Fibroblast of skin of right biceps (primary cell): ENCODE results near the gene ADH1A.
"Not testable (repeated sequence)": the region's sequence is repeated elsewhere in the genome, so short reads cannot be mapped to it uniquely, and the experiment has no call there.

ENCODE experiments used
- DNase-seq: peaks from one replicate; pipeline ENCODE4 v3.0.0-alpha.2; 2013

Gene ADH1A

DNA sequence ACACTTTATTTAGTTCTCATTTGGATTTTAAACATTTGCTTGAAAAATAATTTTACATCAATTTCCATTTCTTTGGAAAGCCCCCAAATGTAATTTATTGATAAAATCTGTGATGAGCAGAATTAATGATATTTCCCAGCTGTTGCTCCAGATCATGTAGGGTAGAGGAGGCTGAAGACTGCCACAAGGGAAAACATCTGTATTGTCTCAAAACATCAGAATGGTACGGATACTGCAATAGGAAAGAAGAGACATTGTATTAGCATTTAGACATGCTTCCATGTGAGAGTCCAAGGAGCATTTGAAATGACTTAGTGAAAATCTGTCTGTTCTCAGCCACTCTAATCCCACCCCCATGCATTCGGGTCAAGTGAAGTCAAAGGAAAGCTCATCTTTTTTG lies 14.4 kb downstream of the ADH1A start:
- no peak for DNase-seq

DNA sequence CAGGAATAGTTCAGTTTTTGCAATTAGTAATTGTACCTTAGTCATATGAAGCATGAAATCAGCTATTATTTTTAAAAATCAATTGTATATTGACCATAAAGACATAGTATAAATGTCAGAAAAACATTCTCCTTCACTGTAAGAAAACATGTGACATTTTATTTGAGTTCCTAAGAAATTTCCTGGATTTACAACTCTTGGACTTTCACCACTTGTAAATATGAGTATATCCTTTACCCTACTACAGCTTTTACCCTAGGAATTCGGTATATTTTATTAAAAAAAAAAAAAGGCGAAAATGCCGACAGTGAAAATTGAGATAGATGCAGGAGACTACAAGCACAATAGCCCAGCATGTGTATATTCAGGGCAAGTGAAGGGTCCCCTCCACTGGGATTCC lies 14.9 kb downstream of the ADH1A start:
- no peak for DNase-seq

DNA sequence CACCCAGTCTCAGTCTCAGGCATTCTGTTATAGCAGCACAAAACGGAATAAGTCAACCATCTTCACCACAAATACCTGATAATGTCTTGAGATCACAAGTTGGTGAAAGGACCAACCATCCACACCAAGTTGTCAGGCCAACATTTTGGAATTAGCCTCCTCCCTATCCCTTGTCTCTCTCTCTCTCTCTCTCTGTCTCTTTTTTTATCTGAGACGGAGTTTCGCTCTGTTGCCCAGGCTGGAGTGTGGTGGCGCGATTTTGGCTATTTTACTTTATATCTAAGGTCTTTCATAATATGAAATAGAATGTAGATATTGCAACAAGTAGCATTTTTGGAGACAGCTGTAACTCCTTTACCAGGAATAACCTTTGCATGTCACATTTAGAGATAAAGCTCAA lies 15.7 kb downstream of the ADH1A start:
- no peak for DNase-seq

DNA sequence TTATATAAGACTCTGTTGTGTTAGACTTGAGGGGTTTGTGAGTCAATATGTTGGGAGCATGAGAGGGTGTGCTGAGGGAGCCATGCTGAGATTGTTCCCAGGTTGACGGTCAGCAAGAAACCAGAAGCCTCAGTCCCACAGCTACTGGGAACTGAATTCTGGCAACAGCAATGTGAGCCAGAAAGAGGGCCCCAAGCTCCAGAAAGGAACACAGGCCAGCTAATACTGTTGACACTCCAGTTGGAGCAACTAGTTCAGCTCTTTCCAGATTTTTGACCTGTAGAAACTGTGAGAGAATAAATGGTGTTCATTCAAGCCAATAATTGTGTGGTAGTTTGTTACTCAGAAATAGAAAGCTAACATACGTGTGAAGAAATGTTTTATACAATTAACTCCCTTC lies 17.1 kb downstream of the ADH1A start:
- DNase-seq = no peak

DNA sequence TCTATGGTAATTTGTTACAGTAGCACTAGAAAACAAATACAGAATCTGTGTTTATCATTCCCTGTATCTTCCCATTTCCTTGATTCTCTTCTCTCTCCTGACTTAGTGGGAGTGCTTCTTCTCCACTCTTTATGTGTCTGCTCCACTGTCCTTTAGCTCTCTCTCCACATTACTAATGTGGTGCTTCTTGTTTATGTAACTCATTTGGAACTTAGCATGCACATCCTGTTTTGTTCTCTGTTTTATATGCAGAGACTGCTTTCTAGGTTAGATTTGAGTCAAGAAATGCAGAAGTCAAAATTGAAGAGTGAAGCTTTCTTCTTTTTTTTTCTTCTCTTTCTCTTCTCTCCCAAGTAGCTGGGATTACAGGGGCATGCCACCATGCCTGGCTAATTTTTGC lies 25.9 kb downstream of the ADH1A start:
- no peak for DNase-seq

DNA sequence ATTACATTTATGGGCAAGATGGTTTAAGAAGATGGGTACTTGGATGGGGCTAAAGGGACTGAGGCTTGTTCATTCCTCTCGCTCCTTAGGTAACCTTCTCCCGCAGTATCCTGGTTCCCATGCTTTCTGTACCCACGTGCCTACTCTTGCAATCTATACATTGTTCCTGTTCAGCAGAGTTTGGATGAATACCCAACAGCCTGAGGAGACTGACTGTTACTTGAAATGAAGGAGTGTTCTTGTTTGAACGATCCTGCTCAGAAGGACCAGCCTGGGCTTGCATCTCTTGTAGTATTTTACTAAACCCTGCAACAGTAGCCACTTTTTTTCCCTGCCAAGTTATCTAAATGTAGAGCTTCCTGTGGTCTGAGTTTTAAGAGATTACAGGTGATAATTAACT lies 38.0 kb downstream of the ADH1A start:
- no peak for DNase-seq

DNA sequence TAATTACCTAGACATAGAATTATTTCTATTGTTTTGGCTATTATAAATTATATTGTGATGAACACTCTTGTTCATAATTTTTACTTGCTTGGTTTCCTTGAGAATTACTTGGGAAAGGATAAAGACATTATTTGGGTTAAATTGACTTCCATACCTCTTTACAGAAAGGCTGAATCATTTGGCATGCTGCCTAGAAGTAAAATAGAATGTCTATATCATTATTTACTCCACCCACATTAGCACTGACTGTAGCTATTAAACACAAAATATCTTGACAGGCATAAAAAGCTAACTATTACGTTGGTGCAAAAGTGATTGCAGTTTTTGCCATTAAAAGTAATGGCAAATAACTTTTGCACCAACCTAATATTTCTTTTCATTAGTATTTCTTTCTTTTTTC lies 42.1 kb downstream of the ADH1A start:
- peak; percentile 36 for DNase-seq

DNA sequence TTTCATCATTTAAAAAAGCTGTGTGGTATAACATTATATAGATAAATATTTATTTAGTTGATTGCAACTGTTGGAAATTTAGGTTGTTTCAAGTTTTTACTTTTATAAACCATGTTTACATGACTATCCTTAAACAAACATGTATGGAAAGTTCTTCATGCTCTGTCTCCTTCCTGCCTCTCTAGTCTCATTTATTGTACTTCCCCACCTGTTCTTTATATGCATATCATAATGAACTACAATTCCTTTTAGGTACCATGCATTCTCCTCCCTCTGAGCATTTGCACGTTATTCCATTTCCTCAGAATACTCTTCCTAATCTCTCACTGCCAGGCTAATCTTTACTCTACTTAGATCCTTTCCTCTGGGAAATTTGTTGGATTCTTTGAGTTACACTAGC lies 54.8 kb downstream of the ADH1A start:
- DNase-seq = no peak

DNA sequence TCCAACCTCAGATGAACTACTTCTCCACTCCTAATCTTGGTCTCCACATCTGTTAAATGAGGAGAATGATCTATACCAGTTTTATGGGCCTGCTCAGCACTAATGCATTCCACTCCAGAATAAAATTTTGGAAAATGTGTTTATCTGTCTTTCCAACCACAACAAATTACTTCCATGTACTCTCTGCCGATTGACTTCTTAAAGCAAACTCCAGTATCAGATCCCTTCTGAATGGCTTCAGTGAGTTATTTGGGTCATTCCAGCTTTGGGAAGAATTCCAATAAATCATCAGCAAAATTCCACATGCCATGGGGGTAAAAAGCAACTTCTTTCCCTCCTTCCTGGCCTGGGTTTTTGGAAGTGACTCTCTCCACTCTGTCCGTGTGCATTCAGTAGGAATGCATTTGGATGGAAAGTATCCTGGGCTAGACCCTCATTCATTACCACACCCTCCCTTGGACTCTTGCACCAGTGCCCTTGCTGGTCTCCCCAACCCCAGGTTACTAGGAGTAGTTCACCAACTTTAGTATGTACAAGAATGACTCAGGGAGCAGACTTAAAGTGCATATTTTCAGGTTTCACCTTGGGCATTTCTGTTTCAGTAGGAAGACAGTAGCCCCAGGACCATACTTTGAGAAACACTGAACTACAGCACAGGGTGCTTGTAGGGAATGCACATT lies 56.3 kb downstream of the ADH1A start:
- DNase-seq = peak; percentile 5

DNA sequence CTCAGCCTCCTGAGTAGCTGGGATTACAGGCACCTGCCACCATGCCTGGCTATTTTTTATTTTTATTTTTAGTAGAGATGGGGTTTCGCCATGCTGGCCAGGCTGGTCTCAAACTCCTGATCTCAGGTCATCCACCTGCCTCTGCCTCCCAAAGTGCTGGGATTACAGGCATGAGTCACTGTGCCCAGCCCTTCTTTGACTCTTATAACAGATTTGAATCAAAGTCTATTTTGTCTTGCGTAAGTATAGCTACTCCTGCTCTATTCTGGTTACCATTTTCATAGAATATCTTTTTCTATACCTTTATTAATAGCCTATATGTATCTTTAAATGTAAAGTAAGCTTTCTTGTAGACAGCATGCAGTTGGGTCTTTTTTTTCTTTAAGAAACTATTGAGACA lies 57.4 kb downstream of the ADH1A start:
- DNase-seq = not testable (repeated sequence)

DNA sequence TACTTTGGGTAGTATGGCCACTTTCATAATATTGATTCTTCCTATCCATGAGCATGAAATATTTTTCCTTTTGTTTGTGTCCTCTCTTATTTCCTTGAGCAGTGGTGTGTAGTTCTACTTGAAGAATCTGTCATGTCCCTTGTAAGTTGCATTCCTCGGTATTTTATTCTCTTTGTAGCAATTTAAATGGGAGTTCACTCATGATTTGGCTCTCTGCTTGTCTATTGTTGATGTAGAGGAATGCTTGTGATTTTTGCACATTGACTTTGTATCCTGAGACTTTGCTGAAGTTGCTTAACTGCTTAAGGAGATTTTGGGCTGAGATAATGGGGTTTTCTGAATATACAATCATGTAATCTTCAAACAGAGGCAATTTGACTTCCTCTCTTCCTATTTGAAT lies 62.1 kb downstream of the ADH1A start:
- not testable (repeated sequence) for DNase-seq

DNA sequence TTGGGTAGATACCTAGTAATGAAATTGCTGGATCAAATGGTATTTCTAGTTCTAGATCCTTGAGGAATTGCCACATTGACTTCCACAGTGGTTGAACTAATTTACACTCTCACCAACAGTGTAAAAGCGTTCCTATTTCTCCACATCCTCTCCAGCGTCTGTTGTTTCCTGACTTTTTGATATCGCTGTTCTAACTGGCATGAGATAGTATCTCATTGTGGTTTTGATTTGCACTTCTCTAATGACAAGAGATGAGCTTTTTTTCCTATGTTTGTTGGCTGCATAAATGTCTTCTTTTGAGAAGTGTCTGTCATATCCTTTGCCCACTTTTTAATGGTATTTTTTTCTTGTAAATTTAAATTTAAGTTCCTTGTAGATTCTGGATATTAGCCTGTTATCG lies 63.1 kb downstream of the ADH1A start:
- DNase-seq = not testable (repeated sequence)
